ENCODE results near the gene CYP2F1.
"Not testable (repeated sequence)": the region's sequence is repeated elsewhere in the genome, so short reads cannot be mapped to it uniquely, and the experiment has no call there.

Gene CYP2F1

GRCh38 chr19:41134616-41135015 is 20.4 kb downstream of the CYP2F1 start:
- Histone ChIP-seq H4K20me1 (ENCODE audit: insufficient read depth, low read length) (no peaks in the 10 kb centered on the region), H3K4me2 (ENCODE audit: low read depth, low read length) (no peak overlapping the region), H3K9me2 (replicated peaks; ENCODE audit: insufficient read depth, low read length) (no peaks in the 10 kb centered on the region), H3K36me3 (replicated peaks; ENCODE audit: insufficient read depth, low read length) (no peaks in the 10 kb centered on the region), H3K9ac (ENCODE audit: low read length) (no peak overlapping the region), H3K4me1 (ENCODE audit: low read length) (no peaks in the 10 kb centered on the region), H3F3A (ENCODE audit: insufficient read depth, low read length) (no peaks in the 10 kb centered on the region), H3K79me2 (ENCODE audit: low read length) (no peaks in the 10 kb centered on the region), H3K4me3 (ENCODE audit: low read length) (no peak overlapping the region), H3K27me3 (replicated peaks; ENCODE audit: insufficient read depth, low read length) (peaks cover 63% of the 10 kb centered on the region), H2AFZ (ENCODE audit: low read length) (no peak overlapping the region), H3K27ac (ENCODE audit: low read length) (no peak overlapping the region), H3K9me3 (replicated peaks; ENCODE audit: insufficient read depth, low read length) (no peaks in the 10 kb centered on the region)
- no peak for DNase-seq
- TF ChIP-seq CTCF (IDR thresholded peaks at IDR 0.05; ENCODE audit: low read length) (no peak), EZH2phosphoT487 (IDR thresholded peaks at IDR 0.05; ENCODE audit: low read length) (no peak), EZH2 (optimal IDR thresholded peaks at IDR 0.05; ENCODE audit: low read depth, low read length) (no peak)

DNA sequence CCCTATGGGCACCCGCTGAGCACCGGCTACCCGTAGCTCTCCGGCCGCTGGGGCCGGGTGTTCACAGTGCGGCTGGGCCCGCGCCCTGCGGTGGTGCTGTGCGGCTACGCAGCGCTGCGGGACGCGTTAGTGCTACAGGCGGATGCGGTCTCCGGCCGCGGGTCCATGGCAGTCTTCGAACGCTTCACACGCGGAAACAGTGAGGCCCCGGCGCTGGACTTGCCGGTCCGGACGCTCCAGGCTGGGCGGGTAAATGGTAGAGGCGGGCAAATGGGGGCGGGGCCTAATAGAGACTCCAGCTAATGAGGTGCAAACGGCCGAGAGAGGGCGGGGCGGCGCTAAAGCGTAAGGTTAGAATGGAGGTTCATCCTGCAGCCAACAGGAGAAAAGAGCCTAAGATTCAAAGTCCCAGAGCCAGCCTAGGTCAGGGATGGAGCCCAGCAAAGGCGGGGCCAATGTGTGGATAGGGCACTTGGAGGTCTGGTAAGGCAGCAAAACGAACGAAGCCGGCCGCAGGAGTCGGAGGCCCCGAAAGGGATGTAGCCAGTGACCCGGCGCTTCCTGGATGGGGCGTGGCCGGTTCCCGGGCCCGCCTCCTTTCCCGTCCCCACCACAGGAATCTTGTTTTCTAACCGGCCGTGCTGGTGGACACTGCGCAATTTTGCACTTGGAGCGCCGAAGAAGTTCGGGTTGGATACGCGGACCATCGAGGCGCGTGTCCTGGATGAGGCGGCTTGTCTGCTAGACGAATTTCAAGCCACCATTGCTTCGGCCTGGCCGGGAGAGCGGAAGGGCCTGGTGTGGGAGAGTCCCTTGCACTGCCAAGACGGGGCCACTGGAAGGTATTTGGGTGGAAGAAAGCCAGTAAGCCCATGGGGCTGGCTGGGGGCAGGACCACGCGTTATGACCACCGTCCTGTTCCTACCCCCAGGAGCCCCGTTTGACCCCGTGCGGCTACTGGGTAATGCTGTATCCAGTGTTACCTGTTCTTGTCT is 21.5 kb downstream of the CYP2F1 start:
- H2AFZ ChIP-seq (ENCODE audit: low read length); H4K20me1 ChIP-seq (ENCODE audit: insufficient read depth, low read length); H3F3A ChIP-seq (ENCODE audit: insufficient read depth, low read length); H3K9me2 ChIP-seq (replicated peaks; ENCODE audit: insufficient read depth, low read length); DNase-seq; H3K4me2 ChIP-seq (ENCODE audit: low read depth, low read length); H3K9me3 ChIP-seq (replicated peaks; ENCODE audit: insufficient read depth, low read length); H3K27ac ChIP-seq (ENCODE audit: low read length); H3K4me3 ChIP-seq (ENCODE audit: low read length); H3K36me3 ChIP-seq (replicated peaks; ENCODE audit: insufficient read depth, low read length); H3K9ac ChIP-seq (ENCODE audit: low read length); H3K79me2 ChIP-seq (ENCODE audit: low read length); H3K4me1 ChIP-seq (ENCODE audit: low read length): not testable (repeated sequence)
- peaks cover 54% of the 10 kb centered on the region for H3K27me3 ChIP-seq (replicated peaks; ENCODE audit: insufficient read depth, low read length)

DNA sequence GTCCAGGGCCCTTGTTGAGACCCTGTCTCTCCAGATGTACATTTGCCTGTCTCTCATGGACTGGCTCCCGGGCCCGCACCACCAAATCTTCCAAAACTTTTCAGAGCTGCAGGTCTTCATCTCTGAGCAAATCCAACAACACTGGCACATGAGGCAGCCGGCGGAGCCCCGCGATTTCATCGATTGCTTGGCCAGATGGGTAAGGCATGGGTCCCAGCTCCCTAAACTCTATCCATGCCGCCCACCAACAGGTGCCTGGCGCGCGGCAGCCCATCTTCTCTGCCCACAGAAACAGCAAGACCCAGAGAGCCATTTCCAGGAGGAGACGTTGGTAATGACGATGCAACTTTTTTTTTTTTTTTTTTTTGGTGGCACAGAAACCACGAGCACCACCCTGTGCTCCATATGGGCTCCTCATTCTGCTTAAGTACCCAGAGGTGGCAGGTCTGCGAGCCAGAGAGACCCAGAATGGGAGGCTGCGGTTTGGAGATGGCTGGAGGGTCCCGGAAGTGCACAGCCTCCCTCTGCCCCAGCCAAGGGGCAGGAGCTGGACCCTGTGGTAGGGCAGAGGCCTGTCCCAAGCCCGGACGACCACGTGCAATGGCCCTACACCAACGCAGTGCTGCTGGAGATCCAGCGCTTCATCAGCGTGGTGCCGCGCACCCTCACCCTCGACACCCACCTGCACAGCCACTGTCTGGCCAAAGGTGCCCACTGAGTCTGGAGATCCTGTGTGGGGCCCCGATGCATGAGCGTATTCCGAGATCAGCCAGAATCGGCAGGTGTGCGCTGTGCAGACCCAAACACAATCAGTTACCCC is 22.6 kb downstream of the CYP2F1 start:
- no peaks in the 10 kb centered on the region for H3F3A ChIP-seq (ENCODE audit: insufficient read depth, low read length)
- H3K4me2 ChIP-seq (ENCODE audit: low read depth, low read length): no peak overlapping the region
- no peak overlapping the region for H2AFZ ChIP-seq (ENCODE audit: low read length)
- DNase-seq: no peak
- no peak overlapping the region for H3K9ac ChIP-seq (ENCODE audit: low read length)
- no peaks in the 10 kb centered on the region for H3K4me1 ChIP-seq (ENCODE audit: low read length)
- H3K9me3 ChIP-seq (replicated peaks; ENCODE audit: insufficient read depth, low read length): no peaks in the 10 kb centered on the region
- no peak overlapping the region for H3K4me3 ChIP-seq (ENCODE audit: low read length)
- H4K20me1 ChIP-seq (ENCODE audit: insufficient read depth, low read length): no peaks in the 10 kb centered on the region
- peaks cover 45% of the 10 kb centered on the region for H3K27me3 ChIP-seq (replicated peaks; ENCODE audit: insufficient read depth, low read length)
- no peaks in the 10 kb centered on the region for H3K36me3 ChIP-seq (replicated peaks; ENCODE audit: insufficient read depth, low read length)
- H3K79me2 ChIP-seq (ENCODE audit: low read length): no peaks in the 10 kb centered on the region
- H3K9me2 ChIP-seq (replicated peaks; ENCODE audit: insufficient read depth, low read length): no peaks in the 10 kb centered on the region
- TF ChIP-seq CTCF (IDR thresholded peaks at IDR 0.05; ENCODE audit: low read length): no peak
- TF ChIP-seq EZH2phosphoT487 (IDR thresholded peaks at IDR 0.05; ENCODE audit: low read length): no peak
- no peak for TF ChIP-seq EZH2 (optimal IDR thresholded peaks at IDR 0.05; ENCODE audit: low read depth, low read length)
- no peak overlapping the region for H3K27ac ChIP-seq (ENCODE audit: low read length)

All from MM.1S (cell line).